Mucosa of rectum (tissue), 2 donors: ENCODE measurements around the gene ADGRF5.
"Not testable (repeated sequence)": the region's sequence is repeated elsewhere in the genome, so short reads cannot be mapped to it uniquely, and the experiment has no call there.

Source experiments
- H3K27ac ChIP-seq, 2 donors: one replicate each; pipeline ENCODE4 v1.7.0; 2013; ENCODE audit warnings: inconsistent platforms in 2 of 2, low read depth in 2 of 2, low read length in 2 of 2
- H3K27me3 ChIP-seq, 2 donors: one replicate each; pipeline ENCODE4 v1.7.0; 2013; ENCODE audit warnings: low read length in 2 of 2; ENCODE audit not compliant: control insufficient read depth in 2 of 2, insufficient read depth in 2 of 2
- H3K36me3 ChIP-seq, 2 donors: one replicate each; pipeline ENCODE4 v1.7.0; 2013; ENCODE audit warnings: low read length in 2 of 2; ENCODE audit not compliant: control insufficient read depth in 2 of 2, insufficient read depth in 2 of 2
- H3K4me1 ChIP-seq, 2 donors: one replicate each; pipeline ENCODE4 v1.7.0; 2013; ENCODE audit warnings: low read length in 2 of 2, mild to moderate bottlenecking in 1 of 2; ENCODE audit not compliant: control insufficient read depth in 2 of 2, insufficient read depth in 2 of 2
- H3K4me3 ChIP-seq, 2 donors: one replicate each; pipeline ENCODE4 v1.7.0; 2013; ENCODE audit warnings: low read length in 2 of 2
- H3K9ac ChIP-seq, 2 donors: one replicate each; pipeline ENCODE4 v1.7.0; 2013; ENCODE audit warnings: low read length in 2 of 2, low read depth in 1 of 2, mild to moderate bottlenecking in 1 of 2
- H3K9me3 ChIP-seq, 2 donors: one replicate each; pipeline ENCODE4 v1.7.0; 2013; ENCODE audit warnings: low read length in 2 of 2; ENCODE audit not compliant: control insufficient read depth in 2 of 2
- donor health status: healthy.
- donor health status: Normal muscosa, but diverticular disease.

Gene ADGRF5

DNA sequence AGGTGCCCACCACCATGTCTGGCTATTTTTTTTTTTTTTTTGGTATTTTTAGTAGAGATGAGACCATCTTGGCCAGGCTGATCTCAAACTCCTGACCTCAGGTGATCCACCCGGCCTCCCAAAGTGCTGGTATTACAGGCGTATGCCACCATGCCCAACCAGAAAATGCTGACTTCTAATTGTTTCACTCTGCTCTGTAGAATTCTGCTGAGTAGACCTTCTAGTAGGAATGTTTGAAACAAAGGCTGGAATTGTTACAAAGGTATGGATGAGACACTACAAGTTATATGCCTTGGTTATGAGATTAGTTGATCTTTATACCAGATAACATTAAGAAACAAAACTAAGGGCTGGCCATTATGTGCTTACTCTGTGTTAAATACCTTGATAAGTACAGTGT, 83.7 kb downstream of the ADGRF5 start:
- Histone ChIP-seq H3K27me3 (no peaks in the 10 kb centered on the region), H3K4me1 (no peaks in the 10 kb centered on the region), H3K36me3 (peaks cover 2 to 15% of the 10 kb centered on the region in 2 donors), H3K4me3 (no peak overlapping the region), H3K9me3 (peaks cover 0 to 7% of the 10 kb centered on the region in 2 donors), H3K27ac (no peak overlapping the region), H3K9ac (no peak overlapping the region)

DNA sequence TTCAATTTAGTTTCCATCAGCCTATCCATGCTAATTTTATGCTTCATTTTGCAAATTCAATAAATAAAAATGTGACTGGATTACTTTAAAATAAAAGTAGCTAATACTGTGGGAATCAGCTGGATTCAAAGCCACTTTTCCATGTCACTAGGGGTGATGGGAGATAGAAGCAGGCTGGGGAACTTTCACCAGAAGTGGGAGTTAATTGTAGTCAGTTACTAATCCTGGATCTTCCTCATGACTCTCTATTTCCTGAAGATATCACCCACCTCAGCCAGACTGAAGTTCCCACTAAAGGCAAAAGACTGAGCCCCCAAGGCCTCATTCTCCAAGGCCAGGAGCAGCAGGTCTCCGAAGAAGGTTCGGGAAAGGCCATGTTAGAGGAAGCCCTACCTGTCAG, 86.7 kb downstream of the ADGRF5 start:
- H3K4me1 ChIP-seq, H3K9ac ChIP-seq, H3K9me3 ChIP-seq, H3K27ac ChIP-seq, H3K27me3 ChIP-seq, H3K4me3 ChIP-seq: not testable (repeated sequence)
- peaks cover 2 to 18% of the 10 kb centered on the region in 2 donors for H3K36me3 ChIP-seq

DNA sequence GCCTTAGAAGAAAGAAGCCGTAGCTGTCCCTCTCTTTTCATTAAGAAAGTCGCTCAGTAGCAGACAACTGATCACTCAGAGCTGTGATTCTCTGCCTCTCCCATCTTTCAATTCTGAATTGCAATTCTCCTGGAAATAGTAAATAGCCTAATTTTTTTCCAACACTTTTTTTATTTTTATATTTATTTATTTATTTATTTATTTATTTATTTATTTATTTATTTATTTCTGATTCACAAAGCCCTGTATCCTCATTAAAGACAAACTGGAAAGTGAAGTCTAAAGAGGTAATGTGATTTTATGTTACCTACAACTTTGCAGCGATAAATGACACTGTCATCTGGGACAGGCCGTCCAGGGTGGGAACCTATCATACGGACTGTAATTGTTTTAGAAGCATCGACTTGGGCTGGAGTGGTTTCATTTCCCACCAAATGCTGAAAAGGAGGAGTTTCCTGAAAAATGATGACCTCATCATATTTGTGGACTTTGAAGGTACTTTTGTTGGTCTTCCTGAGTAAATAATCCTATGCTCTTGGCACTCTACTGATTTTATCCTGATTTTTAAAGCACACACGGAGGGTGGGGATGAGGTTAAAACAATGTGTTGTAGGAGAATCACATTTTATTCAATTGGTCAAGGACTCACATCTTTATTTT, 87.4 kb downstream of the ADGRF5 start:
- H3K4me1 ChIP-seq, H3K9ac ChIP-seq, H3K27me3 ChIP-seq, H3K27ac ChIP-seq, H3K9me3 ChIP-seq, H3K4me3 ChIP-seq: not testable (repeated sequence)
- H3K36me3 ChIP-seq, result peaks cover 0 to 19% of the 10 kb centered on the region in 2 donors

DNA sequence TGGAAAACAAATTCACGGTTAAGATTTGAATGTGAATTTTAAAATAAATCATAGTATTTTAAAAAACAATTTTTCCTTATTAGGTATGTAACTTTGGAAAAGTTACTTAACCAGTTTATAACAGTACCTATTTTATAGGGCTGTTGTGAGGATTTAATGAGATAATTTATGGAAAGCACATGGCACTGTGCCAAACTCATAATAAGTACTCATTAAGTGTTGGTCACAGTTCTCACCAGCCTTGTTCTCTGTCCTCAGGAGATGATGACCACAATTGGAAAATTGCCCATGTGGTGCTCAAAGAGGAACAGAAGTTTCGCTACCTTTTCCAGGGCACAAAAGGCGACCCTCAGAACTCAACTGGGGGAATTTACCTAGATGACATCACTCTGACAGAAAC, 88.9 kb downstream of the ADGRF5 start:
- H3K36me3 ChIP-seq, result peaks cover under 1 to 20% of the 10 kb centered on the region in 2 donors
- H3K9me3 ChIP-seq, result no peaks in the 10 kb centered on the region
- no peaks in the 10 kb centered on the region for H3K4me1 ChIP-seq
- no peaks in the 10 kb centered on the region for H3K27me3 ChIP-seq
- no peak overlapping the region for H3K9ac ChIP-seq
- H3K27ac ChIP-seq, result no peak overlapping the region
- H3K4me3 ChIP-seq, result no peak overlapping the region

DNA sequence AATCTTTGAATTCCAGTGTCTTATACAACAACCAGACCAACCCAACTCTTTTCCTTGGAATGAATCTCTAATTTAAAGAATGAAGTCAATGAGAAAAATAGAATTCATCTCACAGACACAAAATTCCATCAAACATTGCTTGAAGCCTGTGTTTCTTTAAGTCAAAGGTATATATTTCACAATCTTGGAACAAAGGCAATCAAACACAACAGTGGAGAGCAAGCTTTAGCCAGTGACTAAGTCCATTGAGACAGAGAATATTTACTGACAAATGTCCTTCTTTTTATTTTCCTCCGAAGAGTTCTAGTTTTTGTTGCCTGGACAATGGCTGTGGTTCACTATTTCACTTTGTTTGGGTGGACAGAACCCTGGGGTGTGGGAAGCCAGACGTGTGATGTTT, 92.8 kb downstream of the ADGRF5 start:
- H3K9ac ChIP-seq, result no peak overlapping the region
- peaks cover 3 to 21% of the 10 kb centered on the region in 2 donors for H3K36me3 ChIP-seq
- no peak overlapping the region for H3K27ac ChIP-seq
- H3K4me3 ChIP-seq, result no peak overlapping the region
- no peaks in the 10 kb centered on the region for H3K4me1 ChIP-seq
- H3K27me3 ChIP-seq, result no peaks in the 10 kb centered on the region
- H3K9me3 ChIP-seq, result no peaks in the 10 kb centered on the region

DNA sequence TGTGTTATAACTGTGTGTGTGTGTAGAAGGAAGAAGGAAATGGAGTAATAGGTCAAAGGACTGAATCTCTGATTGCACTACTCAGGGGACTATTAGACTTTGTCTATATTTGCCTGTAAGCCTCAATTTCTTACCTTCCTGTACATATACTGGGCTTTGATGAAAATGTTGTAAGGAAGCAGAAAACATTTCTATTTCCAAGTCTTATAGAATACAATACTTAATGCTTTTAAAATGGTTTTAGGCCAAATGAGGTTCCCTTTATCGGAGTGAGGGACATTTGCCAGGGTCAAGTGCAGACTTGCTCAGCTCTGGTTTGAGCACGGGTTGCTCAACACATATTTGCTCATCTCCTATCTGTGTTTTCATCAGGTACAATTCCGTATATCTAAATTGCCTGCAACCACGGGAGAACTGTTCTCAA, 100.3 kb downstream of the ADGRF5 start:
- H3K27me3 ChIP-seq, result no peaks in the 10 kb centered on the region
- H3K36me3 ChIP-seq, result no peaks in the 10 kb centered on the region
- no peaks in the 10 kb centered on the region for H3K9me3 ChIP-seq
- H3K4me3 ChIP-seq, result no peak overlapping the region
- H3K4me1 ChIP-seq, result peaks cover 0 to 7% of the 10 kb centered on the region in 2 donors
- H3K9ac ChIP-seq, result no peak overlapping the region
- peak overlapping the region in 1 of 2 donors; percentile 38 for H3K27ac ChIP-seq

DNA sequence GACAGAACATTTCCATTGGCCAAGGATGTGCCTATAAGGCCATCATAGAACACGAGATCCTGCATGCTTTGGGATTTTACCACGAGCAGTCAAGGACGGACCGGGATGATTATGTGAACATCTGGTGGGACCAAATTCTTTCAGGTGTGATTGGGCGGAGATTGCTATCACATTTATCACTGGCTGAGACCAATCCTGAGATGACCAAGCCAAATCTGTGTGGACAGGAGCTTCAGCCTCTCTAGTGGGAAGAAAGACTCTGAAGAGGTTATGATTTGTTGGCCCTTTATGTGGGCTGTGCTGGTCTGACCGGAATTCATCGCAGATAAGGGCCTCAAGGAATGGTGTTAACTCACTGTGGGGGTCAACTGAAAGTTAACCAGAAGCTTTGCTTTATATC, 102.2 kb downstream of the ADGRF5 start:
- H3K4me1 ChIP-seq, result peaks cover 0 to 10% of the 10 kb centered on the region in 2 donors
- no peak overlapping the region for H3K4me3 ChIP-seq
- H3K36me3 ChIP-seq, result no peaks in the 10 kb centered on the region
- H3K27me3 ChIP-seq, result no peaks in the 10 kb centered on the region
- no peak overlapping the region for H3K27ac ChIP-seq
- H3K9ac ChIP-seq, result no peak overlapping the region
- H3K9me3 ChIP-seq, result no peaks in the 10 kb centered on the region

DNA sequence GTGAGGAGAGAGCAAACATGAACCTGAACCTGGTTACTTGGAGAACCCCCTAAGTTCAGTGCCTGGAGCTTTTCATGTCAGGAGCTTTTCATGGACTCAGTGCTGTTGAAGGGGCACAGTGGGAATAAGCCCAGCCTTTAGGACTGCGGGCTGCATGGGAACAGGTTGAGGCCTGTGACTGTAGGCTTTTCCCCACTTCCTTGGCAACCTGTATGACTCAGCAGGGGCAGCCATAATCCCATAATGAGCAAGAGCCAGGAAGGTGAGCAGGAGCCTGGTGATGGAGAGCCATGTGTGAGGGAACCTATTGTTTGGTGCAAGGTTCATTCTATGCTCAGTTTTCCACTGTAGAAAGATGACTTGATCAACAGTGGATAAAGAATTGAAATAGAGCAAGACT, 105.1 kb downstream of the ADGRF5 start:
- Histone ChIP-seq H3K4me1 (peaks cover 0 to 10% of the 10 kb centered on the region in 2 donors), H3K36me3 (no peaks in the 10 kb centered on the region), H3K9ac (no peak overlapping the region), H3K27me3 (no peaks in the 10 kb centered on the region), H3K9me3 (no peaks in the 10 kb centered on the region), H3K27ac (no peak overlapping the region), H3K4me3 (no peak overlapping the region)

DNA sequence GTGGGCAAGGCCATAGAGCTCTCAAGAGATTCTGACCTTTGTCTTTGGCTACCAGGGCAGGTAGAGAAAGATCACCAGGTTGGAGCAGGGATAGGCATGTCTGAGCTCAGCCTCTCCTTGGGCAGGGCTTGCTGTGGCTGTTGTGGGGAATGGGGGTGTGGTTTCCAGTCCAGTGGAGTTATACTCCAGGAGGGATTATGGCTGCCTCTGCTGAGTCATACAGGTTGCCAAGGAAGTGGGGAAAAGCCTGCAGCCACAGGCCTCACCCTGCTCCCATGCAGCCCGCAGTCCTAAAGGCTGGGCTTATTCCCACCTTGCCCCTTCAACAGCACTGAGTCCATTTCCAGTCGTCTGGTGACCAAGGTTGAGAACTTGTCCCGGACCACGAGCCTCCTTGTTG, 106.6 kb downstream of the ADGRF5 start:
- peak overlapping the region in 1 of 2 donors; percentile 32 for H3K27ac ChIP-seq
- H3K36me3 ChIP-seq, result peaks cover 0 to 4% of the 10 kb centered on the region in 2 donors
- H3K9me3 ChIP-seq, result no peaks in the 10 kb centered on the region
- no peak overlapping the region for H3K4me3 ChIP-seq
- H3K4me1 ChIP-seq, result peaks cover 0 to 3% of the 10 kb centered on the region in 2 donors
- H3K9ac ChIP-seq, result no peak overlapping the region
- no peaks in the 10 kb centered on the region for H3K27me3 ChIP-seq

DNA sequence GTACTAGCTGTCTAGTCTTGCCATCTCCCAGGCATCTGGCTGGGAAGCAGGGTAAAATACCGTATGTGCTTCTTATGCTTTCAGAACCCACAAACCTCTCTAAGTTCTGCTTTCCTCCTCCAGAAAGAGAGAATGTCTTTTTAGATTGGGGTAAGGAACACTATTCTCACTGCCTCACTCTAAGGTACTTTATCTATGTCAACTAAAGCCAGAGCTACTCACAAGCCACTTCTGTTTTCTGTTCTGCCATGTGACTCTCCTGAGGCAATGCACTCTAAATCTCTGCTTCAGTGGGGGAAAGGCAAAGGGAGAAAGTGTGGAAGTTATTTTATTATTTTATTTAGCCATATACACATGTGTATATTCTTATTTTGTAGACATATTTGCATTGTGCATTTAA, 112.9 kb downstream of the ADGRF5 start:
- Histone ChIP-seq H3K9me3 (no peaks in the 10 kb centered on the region), H3K4me3 (no peak overlapping the region), H3K27me3 (no peaks in the 10 kb centered on the region), H3K9ac (no peak overlapping the region), H3K4me1 (no peaks in the 10 kb centered on the region), H3K27ac (no peak overlapping the region), H3K36me3 (peaks cover 0 to 4% of the 10 kb centered on the region in 2 donors)
